Osteoblast (primary cell): ENCODE measurements around the gene AAR2. TPM values are rescaled to one million over a fixed set of nuclear protein-coding genes. Genes with fewer than 3 reads are reported as not detected.

Source experiments
- DNase-seq: peaks from one replicate; pipeline ENCODE4 v3.0.0; 2011; ENCODE audit warnings: low spot score, mixed read lengths; ENCODE audit not compliant: insufficient read length; ENCODE audit errors: missing footprints
- H2AFZ ChIP-seq: 2 replicates; pipeline ENCODE4 v1.6.0; 2011; ENCODE audit warnings: mild to moderate bottlenecking, low read length
- H3K27ac ChIP-seq: 2 replicates; pipeline ENCODE4 v1.5.1; 2011; ENCODE audit warnings: mild to moderate bottlenecking, low read depth, low read length, moderate library complexity
- H3K27me3 ChIP-seq: 2 replicates; pipeline ENCODE4 v1.6.0; 2012; ENCODE audit warnings: mild to moderate bottlenecking, control low read depth, inconsistent platforms, low read length, moderate library complexity; ENCODE audit not compliant: insufficient read depth
- H3K36me3 ChIP-seq: 2 replicates; pipeline ENCODE4 v1.5.1; 2011; ENCODE audit warnings: mild to moderate bottlenecking, low read length, control low read depth, moderate library complexity; ENCODE audit not compliant: insufficient read depth
- H3K4me1 ChIP-seq: 2 replicates; pipeline ENCODE4 v1.5.1; 2011; ENCODE audit warnings: mild to moderate bottlenecking, low read length, control low read depth, moderate library complexity; ENCODE audit not compliant: insufficient read depth
- H3K4me2 ChIP-seq: 2 replicates; pipeline ENCODE4 v1.6.0; 2011; ENCODE audit warnings: mild to moderate bottlenecking, low read length; ENCODE audit not compliant: insufficient read depth
- H3K4me3 ChIP-seq: fragments of 200-600 bp; sonication (generic); 3 replicates; pipeline ENCODE4 v1.5.1; 2012; ENCODE audit warnings: mild to moderate bottlenecking, low read length, inconsistent platforms; ENCODE audit not compliant: insufficient read depth
- H3K79me2 ChIP-seq: 2 replicates; pipeline ENCODE4 v1.6.0; 2012; ENCODE audit warnings: mild to moderate bottlenecking, low read length, control low read depth, inconsistent platforms; ENCODE audit not compliant: insufficient read depth
- H3K9me3 ChIP-seq: 2 replicates; pipeline ENCODE4 v1.5.1; 2011; ENCODE audit warnings: low read depth, low read length, control low read depth
- H4K20me1 ChIP-seq: 2 replicates; pipeline ENCODE4 v1.6.0; 2012; ENCODE audit warnings: mild to moderate bottlenecking, low read length, control low read depth; ENCODE audit not compliant: insufficient read depth
- total RNA-seq: library from RNA; depleted of rRNA; stranded (reverse); fragments of >200 nt; gene quantifications from 2 replicates; pipeline ENCODE4 v1.2.3, GENCODE V29; 2012
- TF ChIP-seq, protein P1 (sequence below): IDR thresholded peaks from 2 replicates; pipeline ENCODE4 v1.5.1; 2011; ENCODE audit warnings: mild to moderate bottlenecking, low read depth, low read length, moderate library complexity; ENCODE audit errors: extremely low read depth

AAR2 gene
- total RNA-seq, 1 donor: 29.0 TPM

DNA sequence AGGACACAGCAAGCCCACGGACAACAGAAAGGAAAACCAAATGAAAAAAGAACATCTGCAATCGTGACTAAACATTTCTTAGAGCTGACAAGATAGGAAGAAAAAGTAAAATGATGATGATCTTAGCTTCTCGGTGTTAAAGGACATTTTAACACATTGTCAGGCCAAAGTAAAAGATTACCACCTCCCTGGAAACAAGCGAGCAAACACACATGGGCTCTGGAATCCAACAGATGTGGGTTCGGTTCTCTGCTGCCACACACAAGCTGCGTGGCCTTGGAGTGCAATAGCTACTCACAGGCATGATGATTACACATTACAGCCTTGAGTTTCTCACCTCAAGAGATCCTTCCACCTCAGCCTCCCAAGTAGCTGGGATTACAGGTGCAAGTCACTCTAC lies 7.5 kb upstream of the AAR2 start:
- no peaks in the 10 kb centered on the region for H3K4me1 ChIP-seq
- H3K27me3 ChIP-seq: no peaks in the 10 kb centered on the region
- no peaks in the 10 kb centered on the region for H4K20me1 ChIP-seq
- H3K27ac ChIP-seq: no peak overlapping the region
- no peak for DNase-seq
- TF ChIP-seq, protein P1, sequence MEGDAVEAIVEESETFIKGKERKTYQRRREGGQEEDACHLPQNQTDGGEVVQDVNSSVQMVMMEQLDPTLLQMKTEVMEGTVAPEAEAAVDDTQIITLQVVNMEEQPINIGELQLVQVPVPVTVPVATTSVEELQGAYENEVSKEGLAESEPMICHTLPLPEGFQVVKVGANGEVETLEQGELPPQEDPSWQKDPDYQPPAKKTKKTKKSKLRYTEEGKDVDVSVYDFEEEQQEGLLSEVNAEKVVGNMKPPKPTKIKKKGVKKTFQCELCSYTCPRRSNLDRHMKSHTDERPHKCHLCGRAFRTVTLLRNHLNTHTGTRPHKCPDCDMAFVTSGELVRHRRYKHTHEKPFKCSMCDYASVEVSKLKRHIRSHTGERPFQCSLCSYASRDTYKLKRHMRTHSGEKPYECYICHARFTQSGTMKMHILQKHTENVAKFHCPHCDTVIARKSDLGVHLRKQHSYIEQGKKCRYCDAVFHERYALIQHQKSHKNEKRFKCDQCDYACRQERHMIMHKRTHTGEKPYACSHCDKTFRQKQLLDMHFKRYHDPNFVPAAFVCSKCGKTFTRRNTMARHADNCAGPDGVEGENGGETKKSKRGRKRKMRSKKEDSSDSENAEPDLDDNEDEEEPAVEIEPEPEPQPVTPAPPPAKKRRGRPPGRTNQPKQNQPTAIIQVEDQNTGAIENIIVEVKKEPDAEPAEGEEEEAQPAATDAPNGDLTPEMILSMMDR: no peak
- no peaks in the 10 kb centered on the region for H3K79me2 ChIP-seq
- no peak overlapping the region for H3K4me3 ChIP-seq
- no peak overlapping the region for H2AFZ ChIP-seq
- no peaks in the 10 kb centered on the region for H3K9me3 ChIP-seq
- no peak overlapping the region for H3K4me2 ChIP-seq
- no peaks in the 10 kb centered on the region for H3K36me3 ChIP-seq

DNA sequence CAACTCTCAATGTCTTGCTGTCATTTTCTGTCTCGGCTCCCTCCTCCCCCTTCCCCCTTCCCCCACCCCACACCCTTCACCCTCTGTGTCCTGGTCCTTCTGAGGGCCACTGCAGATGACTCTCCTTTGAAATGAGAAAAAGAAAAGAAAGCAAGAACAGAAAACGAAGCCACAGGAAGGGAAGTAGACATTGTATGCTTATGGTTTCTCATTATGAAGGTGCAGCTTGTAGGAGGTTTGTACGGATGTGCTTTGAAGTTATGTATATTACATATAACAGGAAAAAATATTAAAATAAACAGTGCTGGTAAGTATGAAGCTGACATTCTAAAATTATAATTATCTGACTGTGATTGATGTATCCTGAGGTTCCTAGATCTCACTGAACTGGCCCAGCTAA lies 6.3 kb upstream of the AAR2 start:
- no peaks in the 10 kb centered on the region for H3K79me2 ChIP-seq
- H2AFZ ChIP-seq: no peak overlapping the region
- no peak for DNase-seq
- no peaks in the 10 kb centered on the region for H3K4me1 ChIP-seq
- H3K27me3 ChIP-seq: no peaks in the 10 kb centered on the region
- no peaks in the 10 kb centered on the region for H3K36me3 ChIP-seq
- no peak overlapping the region for H3K27ac ChIP-seq
- no peaks in the 10 kb centered on the region for H3K9me3 ChIP-seq
- H3K4me2 ChIP-seq: no peak overlapping the region
- H4K20me1 ChIP-seq: no peaks in the 10 kb centered on the region
- TF ChIP-seq, protein P1: no peak
- no peak overlapping the region for H3K4me3 ChIP-seq

- Histone ChIP-seq H2AFZ (no peak overlapping the region), H3K4me2 (no peak overlapping the region), H3K27ac (no peak overlapping the region), H4K20me1 (no peaks in the 10 kb centered on the region), H3K79me2 (peaks cover 7% of the 10 kb centered on the region), H3K27me3 (no peaks in the 10 kb centered on the region), H3K36me3 (no peaks in the 10 kb centered on the region), H3K9me3 (no peaks in the 10 kb centered on the region), H3K4me1 (peaks cover 5% of the 10 kb centered on the region), H3K4me3 (no peak overlapping the region)
- DNase-seq: no peak
- TF ChIP-seq, protein P1: no peak
Observed at GRCh38 chr20:36231331-36231730, 4.9 kb upstream of the AAR2 start.

DNA sequence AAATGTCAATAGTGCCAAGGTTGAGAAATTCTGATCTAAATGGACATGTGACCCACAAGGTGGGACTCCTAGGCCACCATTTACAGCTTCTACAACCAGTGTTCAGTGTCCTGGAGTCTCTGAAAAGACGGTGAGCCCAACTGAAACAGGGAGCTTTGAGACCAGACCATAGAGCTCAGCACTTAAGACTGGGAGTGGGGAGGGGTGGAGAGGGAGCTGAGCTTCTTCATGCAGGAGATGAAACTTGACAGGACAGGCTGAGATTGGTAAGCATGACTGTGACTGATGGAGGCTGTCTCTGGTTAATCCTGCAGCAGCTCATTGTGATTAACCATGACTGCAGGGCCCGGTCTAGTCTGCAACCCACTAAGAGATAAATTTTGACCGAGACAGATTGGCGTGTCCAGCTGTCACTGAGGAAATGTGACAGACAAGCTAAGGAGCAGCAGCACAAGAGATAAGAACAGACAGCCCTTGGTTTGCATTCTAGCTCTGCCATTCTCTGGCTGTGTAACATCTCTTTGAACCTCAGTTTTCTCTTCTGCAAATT lies 1.4 kb upstream of the AAR2 start:
- Histone ChIP-seq H2AFZ (no peak overlapping the region), H3K4me2 (no peak overlapping the region)
- DNase-seq: no peak

More for the DNA sequence above, 1.4 kb upstream of the AAR2 start:
- peaks cover 41% of the 10 kb centered on the region for H3K79me2 ChIP-seq
- H3K4me1 ChIP-seq: peaks cover 12% of the 10 kb centered on the region
- H3K27ac ChIP-seq: no peak overlapping the region
- peaks cover 6% of the 10 kb centered on the region for H4K20me1 ChIP-seq
- TF ChIP-seq, protein P1: no peak
- H3K27me3 ChIP-seq: no peaks in the 10 kb centered on the region
- H3K4me3 ChIP-seq: no peak overlapping the region
- H3K9me3 ChIP-seq: no peaks in the 10 kb centered on the region
- H3K36me3 ChIP-seq: peaks cover 1% of the 10 kb centered on the region
